Measurements from ENCODE around the gene ADAMTS16. TPM values are rescaled to one million over a fixed set of nuclear protein-coding genes. Genes with fewer than 3 reads are reported as not detected.

Gene ADAMTS16
- total and polyA plus RNA-seq, 10 donors, result not detected

GRCh38 chr5:5235685-5236084, 95.6 kb downstream of the ADAMTS16 start:
- DNase-seq, result no peak
- no peak overlapping the region for H3K27ac ChIP-seq
- no peaks in the 10 kb centered on the region for H3K4me1 ChIP-seq
- no peaks in the 10 kb centered on the region for H3K36me3 ChIP-seq
- WGBS, 5 donors, result 48 to 65% (median 63%) methylated on average over 4 of the region's 4 CpGs
- TF ChIP-seq POLR2A (IDR thresholded peaks at IDR 0.05) (no peak), POLR2AphosphoS5 (IDR thresholded peaks at IDR 0.05) (no peak)
- TF ChIP-seq, protein P1, sequence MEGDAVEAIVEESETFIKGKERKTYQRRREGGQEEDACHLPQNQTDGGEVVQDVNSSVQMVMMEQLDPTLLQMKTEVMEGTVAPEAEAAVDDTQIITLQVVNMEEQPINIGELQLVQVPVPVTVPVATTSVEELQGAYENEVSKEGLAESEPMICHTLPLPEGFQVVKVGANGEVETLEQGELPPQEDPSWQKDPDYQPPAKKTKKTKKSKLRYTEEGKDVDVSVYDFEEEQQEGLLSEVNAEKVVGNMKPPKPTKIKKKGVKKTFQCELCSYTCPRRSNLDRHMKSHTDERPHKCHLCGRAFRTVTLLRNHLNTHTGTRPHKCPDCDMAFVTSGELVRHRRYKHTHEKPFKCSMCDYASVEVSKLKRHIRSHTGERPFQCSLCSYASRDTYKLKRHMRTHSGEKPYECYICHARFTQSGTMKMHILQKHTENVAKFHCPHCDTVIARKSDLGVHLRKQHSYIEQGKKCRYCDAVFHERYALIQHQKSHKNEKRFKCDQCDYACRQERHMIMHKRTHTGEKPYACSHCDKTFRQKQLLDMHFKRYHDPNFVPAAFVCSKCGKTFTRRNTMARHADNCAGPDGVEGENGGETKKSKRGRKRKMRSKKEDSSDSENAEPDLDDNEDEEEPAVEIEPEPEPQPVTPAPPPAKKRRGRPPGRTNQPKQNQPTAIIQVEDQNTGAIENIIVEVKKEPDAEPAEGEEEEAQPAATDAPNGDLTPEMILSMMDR (IDR thresholded peaks at IDR 0.05 in 8 of 11, conservative IDR thresholded peaks at IDR 0.05 in 3 of 11), result no peak
- H3K4me3 ChIP-seq, result no peak overlapping the region
- H3K27me3 ChIP-seq (replicated peaks in 1 of 7), result no peaks in the 10 kb centered on the region
- peaks cover 0 to 7% (median 0%) of the 10 kb centered on the region in 8 donors for H3K9me3 ChIP-seq
- intact Hi-C loops (cut with DNase I; ENCODE audit: low total_unique reads), result no loop called here

DNA sequence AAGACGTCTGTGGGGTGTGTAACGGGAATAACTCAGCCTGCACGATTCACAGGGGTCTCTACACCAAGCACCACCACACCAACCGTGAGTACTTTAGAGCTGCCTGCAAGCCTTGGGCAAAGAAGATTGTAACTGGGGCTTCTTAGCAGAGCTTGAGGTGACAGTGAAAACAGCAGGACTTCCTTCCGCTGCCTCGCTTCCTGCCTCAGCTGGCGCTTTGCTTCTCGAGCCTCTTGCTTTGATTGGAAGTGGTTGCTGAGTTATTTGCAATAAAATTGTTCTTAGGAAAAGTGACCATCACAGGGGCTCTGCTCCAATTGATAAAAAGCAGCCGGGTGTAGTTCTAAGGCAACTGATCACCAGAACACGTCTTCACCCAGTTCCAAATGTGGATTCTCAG, 99.1 kb downstream of the ADAMTS16 start:
- H3K27me3 ChIP-seq (replicated peaks in 1 of 7), result no peaks in the 10 kb centered on the region
- H3K9me3 ChIP-seq, result peaks cover 0 to 1% (median 0%) of the 10 kb centered on the region in 8 donors
- intact Hi-C loops (cut with DNase I; ENCODE audit: low total_unique reads), result no loop called here
- TF ChIP-seq, protein P1 (IDR thresholded peaks at IDR 0.05 in 8 of 11, conservative IDR thresholded peaks at IDR 0.05 in 3 of 11), result no peak
- H3K36me3 ChIP-seq, result no peaks in the 10 kb centered on the region
- H3K4me3 ChIP-seq, result no peak overlapping the region
- WGBS, 5 donors, result 67 to 80% (median 71%) methylated on average over 10 of the region's 10 CpGs
- no peaks in the 10 kb centered on the region for H3K4me1 ChIP-seq
- no peak overlapping the region for H3K27ac ChIP-seq
- no peak for DNase-seq

DNA sequence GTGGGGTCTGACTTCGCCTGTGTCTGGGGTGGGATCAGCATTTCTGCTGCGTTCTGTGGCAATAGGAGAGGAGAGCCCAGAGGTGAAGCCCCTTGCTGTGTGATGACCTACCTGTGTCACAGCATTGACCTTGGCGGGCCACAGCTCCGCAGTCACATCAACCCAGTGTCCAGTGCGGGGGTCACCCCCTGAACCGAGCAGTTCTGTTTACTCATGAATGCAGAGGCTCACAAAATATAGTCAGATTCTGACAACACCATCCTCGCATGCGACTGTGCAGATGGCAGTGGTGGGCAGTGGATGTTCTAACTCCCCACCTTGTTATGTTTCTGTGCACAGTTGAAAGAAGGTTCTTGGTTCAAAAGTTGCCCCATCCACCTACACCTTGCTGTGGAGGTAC, 100.1 kb downstream of the ADAMTS16 start:
- intact Hi-C loops (cut with DNase I; ENCODE audit: low total_unique reads), result no loop called here
- WGBS, 5 donors, result 92 to 97% (median 95%) methylated on average over 5 to 8 of the region's 8 CpGs
- TF ChIP-seq, protein P1 (IDR thresholded peaks at IDR 0.05 in 8 of 11, conservative IDR thresholded peaks at IDR 0.05 in 3 of 11), result no peak
- TF ChIP-seq POLR2A (IDR thresholded peaks at IDR 0.05) (no peak), POLR2AphosphoS5 (IDR thresholded peaks at IDR 0.05) (no peak)
- DNase-seq, result no peak
- Histone ChIP-seq H3K27ac (no peak overlapping the region), H3K27me3 (replicated peaks in 1 of 7) (no peaks in the 10 kb centered on the region), H3K9me3 (no peaks in the 10 kb centered on the region), H3K36me3 (no peaks in the 10 kb centered on the region), H3K4me3 (no peak overlapping the region), H3K4me1 (no peaks in the 10 kb centered on the region)

- no peaks in the 10 kb centered on the region for H3K27me3 ChIP-seq (replicated peaks in 1 of 7)
- TF ChIP-seq POLR2A (IDR thresholded peaks at IDR 0.05) (no peak), POLR2AphosphoS5 (IDR thresholded peaks at IDR 0.05) (no peak)
- TF ChIP-seq, protein P1 (IDR thresholded peaks at IDR 0.05 in 8 of 11, conservative IDR thresholded peaks at IDR 0.05 in 3 of 11), result no peak
- intact Hi-C loops (cut with DNase I; ENCODE audit: low total_unique reads), result no loop called here
- no peak overlapping the region for H3K4me3 ChIP-seq
- H3K4me1 ChIP-seq, result no peaks in the 10 kb centered on the region
- WGBS, 5 donors, result 81 to 92% (median 86%) methylated on average over 11 of the region's 11 CpGs
- H3K9me3 ChIP-seq, result no peaks in the 10 kb centered on the region
- H3K27ac ChIP-seq, result no peak overlapping the region
- DNase-seq, result no peak
- H3K36me3 ChIP-seq, result no peaks in the 10 kb centered on the region
Measured at GRCh38 chr5:5242056-5242455, 101.9 kb downstream of the ADAMTS16 start.
